OCI-LY7 (cell line): ENCODE data around the gene DUSP15. TPM values are rescaled to one million over a fixed set of nuclear protein-coding genes. Genes with fewer than 3 reads are reported as not detected.

ENCODE experiments used
- BruUV-seq: library from RNA; stranded (reverse); fragments of 400-500 nt; replicated peaks from 2 replicates; lab custom pipeline; 2021; lab: Mats Ljungman, UMichigan
- CTCF ChIA-PET: fragments of 300-600 bp; sonication (Branson Sonifier 250); formaldehyde crosslinking; loops from one replicate; lab custom pipeline; 2022; ENCODE audit warnings: antibody characterized with exemption; ENCODE audit not compliant: unreplicated experiment; lab: Charles Lee
- POLR2A ChIA-PET: fragments of 300-600 bp; sonication (Branson Sonifier 250); formaldehyde crosslinking; loops from one replicate; lab custom pipeline; 2022; ENCODE audit warnings: antibody characterized with exemption; lab: Charles Lee
- DNase-seq: peaks from one replicate; pipeline ENCODE4 v3.0.0-alpha.2; 2015; ENCODE audit warnings: low spot score
- H2AFZ ChIP-seq: fragments of 200-600 bp; sonication (generic), shearing (Covaris generic); 2 replicates; pipeline ENCODE4 v1.6.1; 2014; ENCODE audit warnings: mild to moderate bottlenecking, antibody characterized with exemption, low read length, moderate library complexity
- H3K27ac ChIP-seq: fragments of 200-600 bp; sonication (generic); 2 replicates; pipeline ENCODE4 v1.5.1; 2014; ENCODE audit warnings: mixed run types, low read depth, mild to moderate bottlenecking, moderate library complexity, low read length, inconsistent platforms; ENCODE audit not compliant: poor library complexity, severe bottlenecking
- H3K36me3 ChIP-seq: fragments of 200-600 bp; sonication (generic); 2 replicates; pipeline ENCODE4 v1.6.1; 2014; ENCODE audit warnings: mild to moderate bottlenecking, antibody characterized with exemption, low read length, moderate library complexity, mixed read lengths; ENCODE audit not compliant: insufficient read depth
- H3K4me1 ChIP-seq: fragments of 200-600 bp; sonication (generic); 2 replicates; pipeline ENCODE4 v1.5.1; 2014; ENCODE audit warnings: mild to moderate bottlenecking, low read length; ENCODE audit not compliant: insufficient read depth, poor library complexity, severe bottlenecking
- H3K4me2 ChIP-seq: fragments of 200-600 bp; sonication (generic); 2 replicates; pipeline ENCODE4 v1.6.1; 2014; ENCODE audit warnings: mild to moderate bottlenecking, low read length
- H3K4me3 ChIP-seq: fragments of 200-600 bp; sonication (generic); 2 replicates; pipeline ENCODE4 v1.5.1; 2014; ENCODE audit warnings: mild to moderate bottlenecking, low read depth, low read length; ENCODE audit not compliant: poor library complexity, severe bottlenecking
- H3K79me2 ChIP-seq: fragments of 200-600 bp; sonication (generic); 2 replicates; pipeline ENCODE4 v1.6.1; 2016; ENCODE audit warnings: low read depth, mild to moderate bottlenecking, low read length, moderate library complexity, mixed read lengths; ENCODE audit not compliant: insufficient read depth
- H3K9me2 ChIP-seq: fragments of 200-600 bp; sonication (generic); 2 replicates; pipeline ENCODE4 v1.6.1; 2016; ENCODE audit warnings: mild to moderate bottlenecking, low read length, mixed read lengths; ENCODE audit not compliant: insufficient read depth
- H3K9me3 ChIP-seq: fragments of 200-600 bp; sonication (generic); 2 replicates; pipeline ENCODE4 v1.6.1; 2014; ENCODE audit warnings: mild to moderate bottlenecking, mixed run types, low read length, mixed read lengths
- H4K20me1 ChIP-seq: fragments of 200-600 bp; sonication (generic); 2 replicates; pipeline ENCODE4 v1.6.1; 2014; ENCODE audit warnings: mild to moderate bottlenecking, antibody characterized with exemption, low read length, moderate library complexity, mixed read lengths; ENCODE audit not compliant: insufficient read depth
- EZH2phosphoT487 ChIP-seq: fragments of 200-600 bp; sonication (generic); IDR thresholded peaks from 2 replicates; pipeline ENCODE4 v1.6.1; 2018; ENCODE audit warnings: low read depth, borderline replicate concordance, mild to moderate bottlenecking, mixed run types, antibody characterized with exemption, low read length, moderate library complexity, mixed read lengths
- intact Hi-C: fragments of 100-400 bp; cut with micrococcal nuclease; formaldehyde crosslinking; loops from one replicate; pipeline ENCODE4 v1.10.0; 2022; ENCODE audit not compliant: unreplicated experiment
- total RNA-seq, 2 experiments: library from RNA; depleted of rRNA in 1 of 2; stranded (reverse); fragments of >200 nt in 1 of 2; shearing (Covaris generic) in 1 of 2; gene quantifications; 2 replicates each; pipeline ENCODE4 v1.2.3, GENCODE V29; 2014 to 2022
- TF ChIP-seq, protein P1 (sequence below): fragments of 200-600 bp; sonication (generic); conservative IDR thresholded peaks from 2 replicates; pipeline ENCODE4 v1.5.1; 2014; ENCODE audit warnings: mild to moderate bottlenecking, antibody characterized with exemption, low read length, moderate library complexity, mixed read lengths

Gene DUSP15
- total RNA-seq, 2 experiments from 2014 or later, result 0.19 to 0.61 TPM

DNA sequence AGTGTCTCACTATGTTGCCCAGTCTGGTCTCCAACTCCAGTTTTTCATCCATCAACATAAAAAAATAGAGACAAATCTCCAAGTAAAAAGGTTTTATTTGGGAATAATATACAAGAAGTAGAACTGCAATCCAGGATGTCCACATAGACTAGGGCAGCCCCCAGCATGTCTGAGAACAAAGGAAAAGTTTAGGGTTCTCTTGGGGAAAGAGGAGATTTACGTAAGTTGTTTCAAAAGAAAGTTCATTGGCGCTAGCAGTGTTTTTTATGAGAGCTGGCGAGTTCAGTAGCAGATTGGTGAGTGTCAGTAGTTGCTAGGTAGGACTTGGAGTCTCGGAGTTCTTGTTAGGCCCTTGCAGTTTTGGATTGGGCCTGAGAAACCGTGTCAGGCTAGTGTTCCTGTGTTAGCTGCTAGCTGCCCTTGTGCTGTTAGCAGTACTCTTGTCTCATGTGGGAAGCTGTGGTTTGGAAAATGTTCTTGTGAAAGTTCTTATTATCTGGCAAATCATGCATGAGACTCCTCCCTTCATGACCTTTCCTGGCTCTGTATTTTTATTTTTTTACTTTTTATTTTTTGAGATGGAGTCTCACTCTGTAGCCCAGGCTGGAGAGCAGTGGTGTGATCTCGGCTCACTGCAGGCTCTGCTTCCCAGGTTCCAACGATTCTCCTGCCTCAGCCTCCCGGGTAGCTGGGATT, 24.8 kb upstream of the DUSP15 start:
- TF ChIP-seq EZH2phosphoT487, result no peak
- TF ChIP-seq, protein P1, sequence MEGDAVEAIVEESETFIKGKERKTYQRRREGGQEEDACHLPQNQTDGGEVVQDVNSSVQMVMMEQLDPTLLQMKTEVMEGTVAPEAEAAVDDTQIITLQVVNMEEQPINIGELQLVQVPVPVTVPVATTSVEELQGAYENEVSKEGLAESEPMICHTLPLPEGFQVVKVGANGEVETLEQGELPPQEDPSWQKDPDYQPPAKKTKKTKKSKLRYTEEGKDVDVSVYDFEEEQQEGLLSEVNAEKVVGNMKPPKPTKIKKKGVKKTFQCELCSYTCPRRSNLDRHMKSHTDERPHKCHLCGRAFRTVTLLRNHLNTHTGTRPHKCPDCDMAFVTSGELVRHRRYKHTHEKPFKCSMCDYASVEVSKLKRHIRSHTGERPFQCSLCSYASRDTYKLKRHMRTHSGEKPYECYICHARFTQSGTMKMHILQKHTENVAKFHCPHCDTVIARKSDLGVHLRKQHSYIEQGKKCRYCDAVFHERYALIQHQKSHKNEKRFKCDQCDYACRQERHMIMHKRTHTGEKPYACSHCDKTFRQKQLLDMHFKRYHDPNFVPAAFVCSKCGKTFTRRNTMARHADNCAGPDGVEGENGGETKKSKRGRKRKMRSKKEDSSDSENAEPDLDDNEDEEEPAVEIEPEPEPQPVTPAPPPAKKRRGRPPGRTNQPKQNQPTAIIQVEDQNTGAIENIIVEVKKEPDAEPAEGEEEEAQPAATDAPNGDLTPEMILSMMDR, result no peak
- H4K20me1 ChIP-seq, result no peaks in the 10 kb centered on the region
- no peak overlapping the region for H3K4me2 ChIP-seq
- H3K36me3 ChIP-seq, result no peaks in the 10 kb centered on the region
- peak; percentile 64 for DNase-seq
- no peaks in the 10 kb centered on the region for H3K79me2 ChIP-seq
- BruUV-seq, result no TSS peak
- CTCF ChIA-PET, result no interaction called here
- H3K27ac ChIP-seq, result no peak overlapping the region
- H3K4me3 ChIP-seq, result no peak overlapping the region
- peak overlapping the region; percentile 72; the same call in 1 of the 2 replicates for H2AFZ ChIP-seq
- intact Hi-C loops, result no loop called here
- POLR2A ChIA-PET, result interaction anchor here (0.6 to 1.3 kb wide), 2 partner anchors 9 to 15 kb away, joined by 3 to 6 read pairs; no protein-coding TSS in a partner anchor
- peaks cover 9% of the 10 kb centered on the region for H3K4me1 ChIP-seq
- H3K9me3 ChIP-seq, result no peaks in the 10 kb centered on the region
- H3K9me2 ChIP-seq, result no peaks in the 10 kb centered on the region

DNA sequence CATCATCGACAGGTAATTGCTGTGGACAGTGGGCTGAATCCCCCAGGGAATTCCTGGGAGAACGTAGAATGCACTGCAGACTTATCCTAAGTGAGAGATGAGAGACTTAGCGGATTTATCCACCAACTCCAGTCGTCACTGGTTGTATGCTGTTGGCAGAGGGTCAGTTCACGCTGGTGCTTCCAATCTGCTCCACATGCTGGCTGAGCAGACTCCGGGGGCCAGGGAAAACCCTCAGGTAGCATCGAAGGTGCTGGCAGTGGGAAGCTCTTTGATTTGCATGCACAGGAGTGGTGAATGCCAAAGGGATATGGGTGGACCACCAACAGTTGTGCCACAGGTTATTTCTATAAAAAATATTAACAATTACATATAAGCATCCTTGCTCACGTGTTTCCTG, 20.3 kb upstream of the DUSP15 start:
- Histone ChIP-seq H3K36me3 (no peaks in the 10 kb centered on the region), H3K9me2 (no peaks in the 10 kb centered on the region), H3K4me3 (no peak overlapping the region), H3K4me1 (peaks cover 9% of the 10 kb centered on the region), H4K20me1 (no peaks in the 10 kb centered on the region), H2AFZ (no peak overlapping the region), H3K27ac (no peak overlapping the region), H3K79me2 (no peaks in the 10 kb centered on the region), H3K9me3 (no peaks in the 10 kb centered on the region), H3K4me2 (no peak overlapping the region)
- POLR2A ChIA-PET, result interaction anchor here (2.8 kb wide), 1 partner anchor 10 kb away, joined by 12 read pairs; no protein-coding TSS in a partner anchor
- no peak for DNase-seq
- CTCF ChIA-PET, result interaction anchor here (1.1 kb wide), 1 partner anchor 38 kb away, joined by 3 read pairs; no protein-coding TSS in a partner anchor
- BruUV-seq, result no TSS peak
- TF ChIP-seq EZH2phosphoT487, result no peak
- TF ChIP-seq, protein P1, result no peak
- intact Hi-C loops, result no loop called here

DNA sequence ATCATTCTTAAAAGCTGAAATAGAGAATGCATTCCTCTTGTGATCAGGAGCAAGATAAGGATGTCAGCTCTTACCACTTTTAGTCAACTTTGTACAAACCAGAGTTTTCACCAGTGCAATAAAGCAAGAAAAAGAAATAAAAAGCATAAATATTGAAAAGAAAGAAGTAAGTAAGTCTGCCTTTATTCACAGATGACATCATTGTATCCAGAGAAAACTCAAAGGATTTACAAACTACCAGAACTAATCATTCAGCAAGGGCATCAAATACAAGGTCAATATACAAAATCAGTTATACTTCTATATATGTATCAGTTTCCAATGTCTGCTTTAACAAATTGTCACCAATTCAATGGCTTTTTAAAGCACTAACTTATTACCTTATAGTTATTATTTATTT, 13.5 kb upstream of the DUSP15 start:
- Histone ChIP-seq H3K27ac (no peak overlapping the region), H3K9me3 (no peaks in the 10 kb centered on the region), H3K9me2 (no peaks in the 10 kb centered on the region), H2AFZ (no peak overlapping the region), H3K4me1 (peaks cover 5% of the 10 kb centered on the region), H4K20me1 (no peaks in the 10 kb centered on the region), H3K79me2 (no peaks in the 10 kb centered on the region), H3K4me3 (no peak overlapping the region), H3K36me3 (no peaks in the 10 kb centered on the region), H3K4me2 (no peak overlapping the region)
- POLR2A ChIA-PET, result no interaction called here
- no peak for TF ChIP-seq EZH2phosphoT487
- TF ChIP-seq, protein P1, result no peak
- BruUV-seq, result no TSS peak
- CTCF ChIA-PET, result no interaction called here
- intact Hi-C loops, result no loop called here
- DNase-seq, result no peak
